KMS-11 (cell line): ENCODE data around the gene ACOX2.

ENCODE experiments used
- H2AFZ ChIP-seq: fragments of 200-600 bp; sonication (generic); 2 replicates; pipeline ENCODE4 v1.6.1; 2016; ENCODE audit warnings: antibody characterized with exemption, mixed run types, low read depth
- H3K27ac ChIP-seq: fragments of 200-600 bp; sonication (generic); 2 replicates; pipeline ENCODE4 v1.6.1; 2016; ENCODE audit warnings: mild to moderate bottlenecking, mixed run types
- H3K27me3 ChIP-seq: fragments of 200-600 bp; sonication (generic); 2 replicates; pipeline ENCODE4 v1.6.1; 2017; ENCODE audit warnings: mild to moderate bottlenecking, low read depth, mixed run types, moderate library complexity; ENCODE audit not compliant: insufficient read depth
- H3K36me3 ChIP-seq: fragments of 200-600 bp; sonication (generic); 2 replicates; pipeline ENCODE4 v1.6.1; 2017; ENCODE audit warnings: mild to moderate bottlenecking, mixed run types; ENCODE audit not compliant: insufficient read depth
- H3K4me1 ChIP-seq: fragments of 200-600 bp; sonication (generic); 2 replicates; pipeline ENCODE4 v1.6.1; 2016; ENCODE audit warnings: mild to moderate bottlenecking, low read depth, mixed run types; ENCODE audit not compliant: poor library complexity, severe bottlenecking
- H3K4me2 ChIP-seq: fragments of 200-600 bp; sonication (generic); 2 replicates; pipeline ENCODE4 v1.7.0; 2016; ENCODE audit warnings: mild to moderate bottlenecking, mixed run types
- H3K4me3 ChIP-seq: fragments of 200-600 bp; sonication (generic); IDR thresholded peaks from 2 replicates; pipeline ENCODE4 v1.6.1; 2017; ENCODE audit warnings: low read depth, low read length, mixed read lengths; ENCODE audit not compliant: insufficient read depth
- H3K79me2 ChIP-seq: fragments of 200-600 bp; sonication (generic); 2 replicates; pipeline ENCODE4 v1.6.1; 2016; ENCODE audit warnings: low read depth, mixed run types; ENCODE audit not compliant: insufficient read depth
- H3K9ac ChIP-seq: fragments of 200-600 bp; sonication (generic); 2 replicates; pipeline ENCODE4 v1.6.1; 2016; ENCODE audit warnings: mild to moderate bottlenecking, mixed run types
- H4K20me1 ChIP-seq: fragments of 200-600 bp; sonication (generic); 2 replicates; pipeline ENCODE4 v1.6.1; 2016; ENCODE audit warnings: mild to moderate bottlenecking, mixed run types; ENCODE audit not compliant: insufficient read depth
- TF ChIP-seq, protein P1 (sequence below): fragments of 200-600 bp; sonication (generic); conservative IDR thresholded peaks from 2 replicates; pipeline ENCODE4 v1.6.1; 2017; ENCODE audit warnings: low read depth, mild to moderate bottlenecking, antibody characterized with exemption, low read length, moderate library complexity, mixed read lengths

Gene ACOX2

GRCh38 chr3:58494107-58494506 is 42.9 kb downstream of the ACOX2 start:
- peaks cover 18% of the 10 kb centered on the region; the same call in 1 of the 2 replicates for H3K79me2 ChIP-seq

DNA sequence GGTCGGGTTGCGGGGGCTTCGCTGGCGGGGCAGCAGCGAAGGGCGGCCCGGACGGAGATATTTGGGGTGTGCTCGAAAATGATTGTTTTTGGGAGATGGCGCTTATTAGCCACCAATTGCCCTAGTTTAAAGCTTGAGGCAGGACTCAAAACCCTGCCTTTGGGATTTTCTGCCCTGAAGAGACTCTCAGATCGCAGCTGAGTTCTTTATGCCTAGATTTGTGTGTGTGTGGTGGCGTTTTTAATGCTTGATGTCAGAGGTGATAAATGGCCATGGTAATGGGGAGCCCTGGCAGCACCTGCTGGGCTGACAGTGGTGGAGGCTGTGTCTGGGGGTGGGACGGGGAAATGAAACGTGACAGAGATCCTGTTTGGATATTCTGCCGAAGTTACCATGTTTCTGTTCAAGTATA is 44.5 kb downstream of the ACOX2 start:
- H3K4me3 ChIP-seq, result no peak overlapping the region
- H3K9ac ChIP-seq, result peak overlapping the region; percentile 59; the same call in 1 of the 2 replicates
- H2AFZ ChIP-seq, result peak overlapping the region; percentile 47; the same call in 1 of the 2 replicates
- H3K36me3 ChIP-seq, result no peaks in the 10 kb centered on the region
- H3K4me1 ChIP-seq, result peaks cover 9% of the 10 kb centered on the region
- no peaks in the 10 kb centered on the region for H4K20me1 ChIP-seq
- H3K27ac ChIP-seq, result peak overlapping the region; percentile 22; the same call in 1 of the 2 replicates
- H3K27me3 ChIP-seq, result no peaks in the 10 kb centered on the region
- H3K4me2 ChIP-seq, result peak overlapping the region; percentile 86
- H3K79me2 ChIP-seq, result peaks cover 18% of the 10 kb centered on the region; the same call in 1 of the 2 replicates
- TF ChIP-seq, protein P1, sequence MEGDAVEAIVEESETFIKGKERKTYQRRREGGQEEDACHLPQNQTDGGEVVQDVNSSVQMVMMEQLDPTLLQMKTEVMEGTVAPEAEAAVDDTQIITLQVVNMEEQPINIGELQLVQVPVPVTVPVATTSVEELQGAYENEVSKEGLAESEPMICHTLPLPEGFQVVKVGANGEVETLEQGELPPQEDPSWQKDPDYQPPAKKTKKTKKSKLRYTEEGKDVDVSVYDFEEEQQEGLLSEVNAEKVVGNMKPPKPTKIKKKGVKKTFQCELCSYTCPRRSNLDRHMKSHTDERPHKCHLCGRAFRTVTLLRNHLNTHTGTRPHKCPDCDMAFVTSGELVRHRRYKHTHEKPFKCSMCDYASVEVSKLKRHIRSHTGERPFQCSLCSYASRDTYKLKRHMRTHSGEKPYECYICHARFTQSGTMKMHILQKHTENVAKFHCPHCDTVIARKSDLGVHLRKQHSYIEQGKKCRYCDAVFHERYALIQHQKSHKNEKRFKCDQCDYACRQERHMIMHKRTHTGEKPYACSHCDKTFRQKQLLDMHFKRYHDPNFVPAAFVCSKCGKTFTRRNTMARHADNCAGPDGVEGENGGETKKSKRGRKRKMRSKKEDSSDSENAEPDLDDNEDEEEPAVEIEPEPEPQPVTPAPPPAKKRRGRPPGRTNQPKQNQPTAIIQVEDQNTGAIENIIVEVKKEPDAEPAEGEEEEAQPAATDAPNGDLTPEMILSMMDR, result no peak

More at GRCh38 chr3:58494107-58494506, 42.9 kb downstream of the ACOX2 start:
- Histone ChIP-seq H3K9ac (no peak overlapping the region), H3K4me2 (no peak overlapping the region), H3K27ac (no peak overlapping the region), H3K4me3 (no peak overlapping the region), H3K36me3 (no peaks in the 10 kb centered on the region), H4K20me1 (no peaks in the 10 kb centered on the region), H3K27me3 (no peaks in the 10 kb centered on the region), H2AFZ (no peak overlapping the region), H3K4me1 (peaks cover 9% of the 10 kb centered on the region)
- TF ChIP-seq, protein P1, result no peak

DNA sequence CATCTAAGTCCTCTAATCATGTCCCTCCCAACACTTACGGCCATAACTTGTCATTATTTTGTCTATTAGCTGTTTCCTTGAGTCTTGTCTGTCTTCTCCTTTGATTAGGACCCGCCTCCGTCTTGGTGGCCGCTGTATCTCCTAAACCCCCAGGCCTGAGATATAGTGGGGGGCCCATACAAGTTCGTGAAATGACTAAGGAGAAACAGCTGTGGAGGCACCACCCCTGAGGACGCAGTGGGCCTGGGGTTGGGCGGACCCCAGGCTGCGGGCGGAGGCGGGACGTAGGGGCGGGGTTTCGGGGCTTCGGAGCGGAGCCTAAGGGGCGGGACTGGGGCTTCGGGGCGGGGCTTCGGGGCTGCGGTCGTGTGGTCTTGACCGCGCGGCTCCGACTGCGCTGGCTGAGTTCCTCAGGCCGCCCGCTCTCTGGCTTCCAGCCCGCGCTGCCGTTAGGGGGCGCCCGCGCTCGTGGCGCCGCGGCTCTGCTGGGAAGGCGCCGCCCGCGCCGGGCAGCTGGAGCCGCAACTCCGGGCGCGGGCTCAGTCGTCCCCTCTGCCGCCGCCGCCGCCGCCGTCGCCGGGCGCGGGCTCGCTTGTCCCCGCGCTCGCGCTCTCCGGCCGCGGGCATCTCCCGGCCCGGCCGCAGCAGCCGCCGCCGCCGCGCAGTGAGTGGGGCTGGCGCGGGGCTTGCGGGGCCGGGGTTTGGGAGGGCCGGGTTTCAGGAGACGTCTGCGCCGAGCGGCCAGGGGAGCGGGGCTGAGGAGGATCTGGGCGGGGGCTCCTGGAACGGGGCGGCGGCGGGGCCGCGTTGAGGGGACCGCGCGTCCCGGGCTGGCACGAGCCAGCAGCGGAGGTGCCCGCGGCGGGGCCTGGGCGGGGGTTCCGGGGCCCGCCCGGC is 45.2 kb downstream of the ACOX2 start, which contains the start of gene KCTD6:
TSS of gene KCTD6 (plus strand) at position 591 of the 897 bp plus-strand sequence. CDS start 6,660 bp downstream, outside the sequence.
- H3K4me1 ChIP-seq, result peaks cover 9% of the 10 kb centered on the region
- H3K4me3 ChIP-seq, result no peak within 1 kb of the TSS
- H3K9ac ChIP-seq, result peak within 1 kb of the TSS; percentile 59; the same call in 1 of the 2 replicates
- H4K20me1 ChIP-seq, result no peaks in the 10 kb centered on the region
- H3K4me2 ChIP-seq, result peak within 1 kb of the TSS; percentile 86
- no peaks in the 10 kb centered on the region for H3K27me3 ChIP-seq
- peak within 1 kb of the TSS; percentile 59 for H2AFZ ChIP-seq
- peak within 1 kb of the TSS; percentile 22; the same call in 1 of the 2 replicates for H3K27ac ChIP-seq
- H3K36me3 ChIP-seq, result no peaks in the 10 kb centered on the region
- H3K79me2 ChIP-seq, result peaks cover 18% of the 10 kb centered on the region; the same call in 1 of the 2 replicates
- TF ChIP-seq, protein P1, result 0 out of 2 replicates have a peak, but pooled peaks have one; percentile 30

DNA sequence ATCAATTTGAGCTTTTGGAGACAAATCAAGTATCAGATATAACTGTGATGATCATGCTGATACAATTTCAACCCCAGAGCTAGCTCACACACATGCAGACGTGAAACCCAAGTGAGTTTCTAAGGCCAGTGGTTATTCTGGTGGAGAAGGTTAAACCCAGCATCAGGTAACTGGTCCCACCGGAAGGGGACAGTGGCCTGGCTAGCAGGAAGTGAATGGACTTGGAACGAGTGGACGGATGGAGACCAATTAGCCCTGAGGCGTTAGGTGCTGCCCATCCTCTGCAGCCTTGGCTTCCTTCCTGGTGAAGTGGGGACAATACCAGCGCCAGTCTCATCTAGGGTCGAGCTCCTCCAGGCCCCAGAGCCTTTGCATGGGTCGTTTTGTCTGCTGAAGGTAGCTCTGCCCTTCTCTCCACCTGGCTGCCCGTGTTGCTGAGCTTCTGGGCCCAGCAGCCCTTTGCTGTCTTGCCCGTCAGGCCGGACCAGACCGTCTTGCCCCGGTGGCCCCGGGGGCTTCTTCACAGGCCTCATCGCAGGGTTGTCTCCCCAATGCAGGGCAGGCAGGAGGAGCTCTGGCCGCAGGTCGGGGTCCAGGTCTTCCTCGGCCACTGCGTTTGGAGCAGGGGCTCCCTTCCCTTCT is 46.0 kb downstream of the ACOX2 start:
- Histone ChIP-seq H3K9ac (no peak overlapping the region), H3K79me2 (peaks cover 18% of the 10 kb centered on the region; the same call in 1 of the 2 replicates), H2AFZ (peak overlapping the region; percentile 59), H3K4me2 (peak overlapping the region; percentile 33; the same call in 1 of the 2 replicates), H3K4me1 (peaks cover 9% of the 10 kb centered on the region), H3K4me3 (no peak overlapping the region), H4K20me1 (no peaks in the 10 kb centered on the region), H3K27me3 (no peaks in the 10 kb centered on the region), H3K36me3 (no peaks in the 10 kb centered on the region), H3K27ac (no peak overlapping the region)
- TF ChIP-seq, protein P1, result no peak
